K562 (cell line): Measurements from ENCODE around the gene COPS6. TPM values are rescaled to one million over a fixed set of nuclear protein-coding genes. Genes with fewer than 3 reads are reported as not detected.

Experiments used
- ATF1 ChIP-seq, 2 experiments: fragments of 450-650 bp in 1 of 2; IDR thresholded peaks; 2 replicates each; pipeline ENCODE4 v1.6.1; 2016; ENCODE audit warnings: missing compliant biosample characterization in 1 of 2, missing genetic modification characterization in 1 of 2
- CBX3 ChIP-seq, 2 experiments: IDR thresholded peaks; 1 replicate in 1 of 2; 2 replicates in 1 of 2; pipeline ENCODE4 v1.6.1; 2012; ENCODE audit warnings: inconsistent platforms in 2 of 2, low read length in 2 of 2, borderline replicate concordance in 1 of 2, control low read depth in 1 of 2
- ELF4 ChIP-seq: fragments of 450-650 bp; formaldehyde crosslinking; IDR thresholded peaks from 2 replicates; pipeline ENCODE4 v1.4.0; 2022; ENCODE audit warnings: missing genetic modification characterization
- FOXA1 ChIP-seq: fragments of 450-650 bp; IDR thresholded peaks from 2 replicates; pipeline ENCODE4 v1.6.1; 2016; ENCODE audit warnings: mild to moderate bottlenecking, borderline replicate concordance
- KAT7 ChIP-seq: sonication (generic); formaldehyde crosslinking; IDR thresholded peaks from 2 replicates; pipeline ENCODE4 v1.8.0; 2022; ENCODE audit warnings: missing genetic modification reagents, mild to moderate bottlenecking, borderline replicate concordance
- LEF1 ChIP-seq: fragments of 450-650 bp; IDR thresholded peaks from 2 replicates; pipeline ENCODE4 v1.6.1; 2016; ENCODE audit warnings: mild to moderate bottlenecking
- MAFF ChIP-seq: IDR thresholded peaks from 2 replicates; pipeline ENCODE4 v1.6.1; 2012; ENCODE audit warnings: low read length, improper control_type of control experiment
- MYC ChIP-seq, 2 experiments: fragments of 250-450 bp in 1 of 2; sonication (Bioruptor Pico) in 1 of 2; IDR thresholded peaks; 2 replicates each; pipeline versions ENCODE4 v1.5.1 to v1.6.1; 2012 to 2021; ENCODE audit warnings: low read depth in 2 of 2, borderline replicate concordance in 1 of 2, improper control_type of control experiment in 1 of 2, low read length in 1 of 2, mild to moderate bottlenecking in 1 of 2, moderate library complexity in 1 of 2
- PHF20 ChIP-seq: fragments of 450-650 bp; IDR thresholded peaks from 2 replicates; pipeline ENCODE4 v1.6.1; 2018; ENCODE audit not compliant: partially characterized antibody
- PTTG1 ChIP-seq: fragments of 450-650 bp; IDR thresholded peaks from 2 replicates; pipeline ENCODE4 v1.6.1; 2016; ENCODE audit warnings: low read depth, mild to moderate bottlenecking, missing genetic modification characterization, missing compliant biosample characterization
- TAL1 ChIP-seq: fragments of 450-650 bp; IDR thresholded peaks from 2 replicates; pipeline ENCODE4 v1.6.1; 2016; ENCODE audit warnings: mild to moderate bottlenecking
- ZNF174 ChIP-seq: fragments of 250-450 bp; sonication (Bioruptor Pico); IDR thresholded peaks from 2 replicates; pipeline ENCODE4 v1.4.0; 2020; ENCODE audit warnings: mild to moderate bottlenecking
- ZNF253 ChIP-seq: fragments of 250-450 bp; sonication (Bioruptor Pico); conservative IDR thresholded peaks from 2 replicates; pipeline ENCODE4 v1.6.1; 2021; ENCODE audit warnings: mild to moderate bottlenecking
- polyA plus RNA-seq, 8 experiments: library from polyadenylated mRNA; depleted of rRNA in 4 of 8; stranded (reverse) in 5 of 8; unstranded in 3 of 8; fragments of >200 nt; fragmentation: Nextera tagmentation in 2 of 8; fragmentation: Illumina TruSeq in 1 of 8; extraction: Ambion mirVana in 2 of 8; extraction: Trizol in 1 of 8; gene quantifications; 2 replicates each; pipeline versions ENCODE4 v1.2.1 to v1.2.3, GENCODE V29; 2011 to 2014; ENCODE audit warnings: inconsistent platforms in 1 of 8, missing spikeins in 1 of 8
- total RNA-seq, 7 experiments: library from RNA; depleted of rRNA in 6 of 7; stranded (reverse); fragments of >200 nt in 6 of 7; fragmentation: Illumina TruSeq in 2 of 7; extraction: Trizol in 2 of 7; gene quantifications; 2 replicates each; pipeline versions ENCODE4 v1.2.1 to v1.2.3, GENCODE V29; 2011 to 2021; ENCODE audit warnings: low replicate concordance in 1 of 7
- TF ChIP-seq, protein P1 (sequence below): fragments of 450-650 bp; formaldehyde crosslinking; IDR thresholded peaks from 2 replicates; pipeline ENCODE4 v1.4.0; 2022; ENCODE audit warnings: missing genetic modification characterization
- TF ChIP-seq, protein P2 (sequence below): sonication (generic); formaldehyde crosslinking; IDR thresholded peaks from 2 replicates; pipeline ENCODE4 v1.8.1; 2023; ENCODE audit warnings: mild to moderate bottlenecking, missing genetic modification reagents, moderate library complexity
- TF ChIP-seq, protein P3 (sequence below): fragments of 250-450 bp; sonication (Bioruptor Pico); IDR thresholded peaks from 2 replicates; pipeline ENCODE4 v1.5.1; 2021; ENCODE audit warnings: mild to moderate bottlenecking
- TF ChIP-seq, protein P4 (sequence below): sonication (generic); formaldehyde crosslinking; IDR thresholded peaks from 2 replicates; pipeline ENCODE4 v1.8.0; 2022; ENCODE audit warnings: missing genetic modification reagents, mild to moderate bottlenecking, borderline replicate concordance
- TF ChIP-seq, protein P5 (sequence below): fragments of 450-650 bp; formaldehyde crosslinking; IDR thresholded peaks from 2 replicates; pipeline ENCODE4 v1.4.0; 2020; ENCODE audit warnings: mild to moderate bottlenecking, moderate library complexity
- TF ChIP-seq, protein P6 (sequence below): fragments of 450-650 bp; IDR thresholded peaks from 2 replicates; pipeline ENCODE4 v1.6.1; 2014; ENCODE audit warnings: low read depth, mild to moderate bottlenecking, moderate library complexity, borderline replicate concordance

COPS6 gene
- total and polyA plus RNA-seq, 9 of the 15 experiments (the other 6 are each of a cell fraction or from before 2014, with no cell fraction given), result 63.0 to 331 (median 168) TPM

DNA sequence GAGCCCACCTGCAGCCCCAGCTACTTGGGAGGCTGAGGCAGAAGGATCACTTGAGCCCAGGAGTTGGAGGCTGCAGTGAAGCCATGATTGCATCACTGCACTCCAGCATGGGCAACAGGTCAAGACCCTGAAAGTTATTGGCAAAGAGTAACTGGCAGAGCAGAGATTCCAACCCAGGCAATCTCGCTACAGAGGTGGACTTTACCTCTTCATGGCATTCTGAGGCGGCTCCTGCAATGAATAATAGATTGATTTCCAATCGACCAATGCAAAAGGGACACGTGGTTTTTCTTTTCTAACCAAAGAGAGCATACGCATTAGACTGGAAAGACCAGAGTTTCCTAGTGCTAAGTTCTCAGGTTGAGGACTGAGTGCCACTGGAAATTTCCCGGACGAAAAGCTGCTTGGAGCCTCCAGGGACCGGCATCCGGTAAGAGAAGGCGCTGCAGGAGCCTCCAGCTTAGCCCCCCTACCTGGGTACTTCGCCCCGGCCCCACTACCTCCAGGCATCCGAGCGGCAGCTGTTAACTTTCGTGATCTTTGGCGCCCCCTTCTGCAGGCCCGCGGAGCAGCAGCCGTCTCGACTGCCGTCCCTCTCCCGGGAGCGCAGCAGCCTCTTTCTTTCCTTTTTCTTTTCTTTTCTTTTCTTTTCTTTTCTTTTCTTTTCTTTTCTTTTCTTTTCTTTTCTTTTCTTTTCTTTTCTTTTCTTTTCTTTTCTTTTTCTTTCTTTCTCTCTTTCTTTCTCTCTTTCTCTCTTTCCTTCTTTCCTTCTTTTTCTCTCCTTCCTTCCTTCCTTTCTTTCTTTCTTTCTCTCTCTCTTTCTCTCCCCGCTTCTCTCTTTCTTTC lies 42.1 kb downstream of the COPS6 start (continued):
- TF ChIP-seq LEF1 (no peak), KAT7 (CRISPR knock-in tag) (no peak), TAL1 (0 out of 2 replicates have a peak, but pooled peaks have one; percentile 16), CBX3 (IDR thresholded peaks at IDR 0.05; ENCODE audit: borderline replicate concordance in 1 of 2, low read length in 2 of 2) (no peak), MAFF (no peak), ELF4 (CRISPR knock-in tag) (0 out of 2 replicates have a peak, but pooled peaks have one; percentile 21), PHF20 (no peak), PTTG1 (no peak), ZNF174 (CRISPR knock-in tag) (no peak), FOXA1 (no peak), MYC (IDR thresholded peaks at IDR 0.05; ENCODE audit: low read depth, low read length) (no peak), MYC (CRISPR knock-in tag; IDR thresholded peaks at IDR 0.05; ENCODE audit: borderline replicate concordance, low read depth) (no peak), ZNF253 (CRISPR knock-in tag) (no peak), ATF1 (CRISPR knock-in tag; IDR thresholded peaks at IDR 0.05) (no peak), ATF1 (tag; IDR thresholded peaks at IDR 0.05) (peak; percentile 43)
- TF ChIP-seq, protein P1, sequence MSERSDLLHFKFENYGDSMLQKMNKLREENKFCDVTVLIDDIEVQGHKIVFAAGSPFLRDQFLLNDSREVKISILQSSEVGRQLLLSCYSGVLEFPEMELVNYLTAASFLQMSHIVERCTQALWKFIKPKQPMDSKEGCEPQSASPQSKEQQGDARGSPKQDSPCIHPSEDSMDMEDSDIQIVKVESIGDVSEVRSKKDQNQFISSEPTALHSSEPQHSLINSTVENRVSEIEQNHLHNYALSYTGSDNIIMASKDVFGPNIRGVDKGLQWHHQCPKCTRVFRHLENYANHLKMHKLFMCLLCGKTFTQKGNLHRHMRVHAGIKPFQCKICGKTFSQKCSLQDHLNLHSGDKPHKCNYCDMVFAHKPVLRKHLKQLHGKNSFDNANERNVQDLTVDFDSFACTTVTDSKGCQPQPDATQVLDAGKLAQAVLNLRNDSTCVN (CRISPR knock-in tag), result no peak
- TF ChIP-seq, protein P2, sequence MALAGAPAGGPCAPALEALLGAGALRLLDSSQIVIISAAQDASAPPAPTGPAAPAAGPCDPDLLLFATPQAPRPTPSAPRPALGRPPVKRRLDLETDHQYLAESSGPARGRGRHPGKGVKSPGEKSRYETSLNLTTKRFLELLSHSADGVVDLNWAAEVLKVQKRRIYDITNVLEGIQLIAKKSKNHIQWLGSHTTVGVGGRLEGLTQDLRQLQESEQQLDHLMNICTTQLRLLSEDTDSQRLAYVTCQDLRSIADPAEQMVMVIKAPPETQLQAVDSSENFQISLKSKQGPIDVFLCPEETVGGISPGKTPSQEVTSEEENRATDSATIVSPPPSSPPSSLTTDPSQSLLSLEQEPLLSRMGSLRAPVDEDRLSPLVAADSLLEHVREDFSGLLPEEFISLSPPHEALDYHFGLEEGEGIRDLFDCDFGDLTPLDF (CRISPR knock-in tag), result 0 out of 2 replicates have a peak, but pooled peaks have one; percentile 45
- TF ChIP-seq, protein P3, sequence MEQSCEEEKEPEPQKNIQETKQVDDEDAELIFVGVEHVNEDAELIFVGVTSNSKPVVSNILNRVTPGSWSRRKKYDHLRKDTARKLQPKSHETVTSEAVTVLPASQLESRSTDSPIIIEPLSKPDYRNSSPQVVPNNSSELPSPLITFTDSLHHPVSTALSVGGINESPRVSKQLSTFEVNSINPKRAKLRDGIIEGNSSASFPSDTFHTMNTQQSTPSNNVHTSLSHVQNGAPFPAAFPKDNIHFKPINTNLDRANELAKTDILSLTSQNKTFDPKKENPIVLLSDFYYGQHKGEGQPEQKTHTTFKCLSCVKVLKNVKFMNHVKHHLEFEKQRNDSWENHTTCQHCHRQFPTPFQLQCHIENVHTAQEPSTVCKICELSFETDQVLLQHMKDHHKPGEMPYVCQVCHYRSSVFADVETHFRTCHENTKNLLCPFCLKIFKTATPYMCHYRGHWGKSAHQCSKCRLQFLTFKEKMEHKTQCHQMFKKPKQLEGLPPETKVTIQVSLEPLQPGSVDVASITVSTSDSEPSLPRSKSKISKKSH, result no peak
- TF ChIP-seq, protein P4, sequence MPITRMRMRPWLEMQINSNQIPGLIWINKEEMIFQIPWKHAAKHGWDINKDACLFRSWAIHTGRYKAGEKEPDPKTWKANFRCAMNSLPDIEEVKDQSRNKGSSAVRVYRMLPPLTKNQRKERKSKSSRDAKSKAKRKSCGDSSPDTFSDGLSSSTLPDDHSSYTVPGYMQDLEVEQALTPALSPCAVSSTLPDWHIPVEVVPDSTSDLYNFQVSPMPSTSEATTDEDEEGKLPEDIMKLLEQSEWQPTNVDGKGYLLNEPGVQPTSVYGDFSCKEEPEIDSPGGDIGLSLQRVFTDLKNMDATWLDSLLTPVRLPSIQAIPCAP (CRISPR knock-in tag), result no peak
- TF ChIP-seq, protein P5, sequence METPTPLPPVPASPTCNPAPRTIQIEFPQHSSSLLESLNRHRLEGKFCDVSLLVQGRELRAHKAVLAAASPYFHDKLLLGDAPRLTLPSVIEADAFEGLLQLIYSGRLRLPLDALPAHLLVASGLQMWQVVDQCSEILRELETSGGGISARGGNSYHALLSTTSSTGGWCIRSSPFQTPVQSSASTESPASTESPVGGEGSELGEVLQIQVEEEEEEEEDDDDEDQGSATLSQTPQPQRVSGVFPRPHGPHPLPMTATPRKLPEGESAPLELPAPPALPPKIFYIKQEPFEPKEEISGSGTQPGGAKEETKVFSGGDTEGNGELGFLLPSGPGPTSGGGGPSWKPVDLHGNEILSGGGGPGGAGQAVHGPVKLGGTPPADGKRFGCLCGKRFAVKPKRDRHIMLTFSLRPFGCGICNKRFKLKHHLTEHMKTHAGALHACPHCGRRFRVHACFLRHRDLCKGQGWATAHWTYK (CRISPR knock-in tag), result no peak; the same call in 1 of the 2 replicates
- TF ChIP-seq, protein P6, sequence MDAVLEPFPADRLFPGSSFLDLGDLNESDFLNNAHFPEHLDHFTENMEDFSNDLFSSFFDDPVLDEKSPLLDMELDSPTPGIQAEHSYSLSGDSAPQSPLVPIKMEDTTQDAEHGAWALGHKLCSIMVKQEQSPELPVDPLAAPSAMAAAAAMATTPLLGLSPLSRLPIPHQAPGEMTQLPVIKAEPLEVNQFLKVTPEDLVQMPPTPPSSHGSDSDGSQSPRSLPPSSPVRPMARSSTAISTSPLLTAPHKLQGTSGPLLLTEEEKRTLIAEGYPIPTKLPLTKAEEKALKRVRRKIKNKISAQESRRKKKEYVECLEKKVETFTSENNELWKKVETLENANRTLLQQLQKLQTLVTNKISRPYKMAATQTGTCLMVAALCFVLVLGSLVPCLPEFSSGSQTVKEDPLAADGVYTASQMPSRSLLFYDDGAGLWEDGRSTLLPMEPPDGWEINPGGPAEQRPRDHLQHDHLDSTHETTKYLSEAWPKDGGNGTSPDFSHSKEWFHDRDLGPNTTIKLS, result no peak
